Panc1 (cell line): Measurements from ENCODE around the gene SUMF1. TPM values are rescaled to one million over a fixed set of nuclear protein-coding genes. Genes with fewer than 3 reads are reported as not detected.

Experiments
- ATAC-seq: fragments of 200-7000 bp; cut with Tn5 transposase; 2 replicates; pipeline ENCODE4 v1.9.1; 2020; ENCODE audit warnings: mild to moderate bottlenecking, moderate library complexity
- BruUV-seq: library from RNA; stranded (reverse); fragments of 400-500 nt; replicated peaks from 2 replicates; lab custom pipeline; 2021; lab: Mats Ljungman, UMichigan
- CTCF ChIA-PET: fragments of 300-600 bp; sonication (Branson Sonifier 250); formaldehyde crosslinking; loops from one replicate; lab custom pipeline; 2022; ENCODE audit warnings: antibody characterized with exemption; lab: Charles Lee
- POLR2A ChIA-PET: fragments of 300-600 bp; sonication (Branson Sonifier 250); formaldehyde crosslinking; loops from one replicate; lab custom pipeline; 2022; ENCODE audit warnings: antibody characterized with exemption; lab: Charles Lee
- DNase-seq: peaks from one replicate; pipeline ENCODE4 v3.0.0-alpha.2; 2010; ENCODE audit warnings: low read depth, low spot score
- H3K27ac ChIP-seq: 2 replicates; pipeline ENCODE4 v1.5.1; 2011; ENCODE audit warnings: mild to moderate bottlenecking, low read length, inconsistent platforms
- H3K27me3 ChIP-seq: fragments of 200-500 bp; sonication (Bioruptor generic); 2 replicates; pipeline ENCODE4 v1.6.0; 2014; ENCODE audit warnings: low read length, inconsistent platforms; ENCODE audit not compliant: control insufficient read depth, insufficient read depth
- H3K36me3 ChIP-seq: fragments of 200-500 bp; sonication (Bioruptor generic); 2 replicates; pipeline ENCODE4 v1.5.1; 2014; ENCODE audit warnings: inconsistent platforms, mild to moderate bottlenecking, low read length, moderate library complexity; ENCODE audit not compliant: control insufficient read depth, insufficient read depth
- H3K4me1 ChIP-seq: 2 replicates; pipeline ENCODE4 v1.5.1; 2011; ENCODE audit warnings: inconsistent platforms, mild to moderate bottlenecking, low read length, moderate library complexity; ENCODE audit not compliant: control insufficient read depth, insufficient read depth
- H3K4me3 ChIP-seq, 2 experiments: 2 replicates each; pipeline ENCODE4 v1.5.1; 2011 to 2012; ENCODE audit warnings: low read depth in 2 of 2, low read length in 2 of 2, mild to moderate bottlenecking in 2 of 2, inconsistent platforms in 1 of 2, moderate library complexity in 1 of 2
- H3K9me3 ChIP-seq: fragments of 200-500 bp; sonication (Bioruptor generic); 2 replicates; pipeline ENCODE4 v1.5.1; 2014; ENCODE audit warnings: low read depth, mild to moderate bottlenecking, inconsistent platforms, low read length, moderate library complexity; ENCODE audit not compliant: control insufficient read depth, insufficient read depth
- POLR2AphosphoS5 ChIP-seq: IDR thresholded peaks from 2 replicates; pipeline ENCODE4 v1.6.1; 2012; ENCODE audit warnings: mild to moderate bottlenecking, low read depth, low read length, moderate library complexity
- SIN3A ChIP-seq: IDR thresholded peaks from 2 replicates; pipeline ENCODE4 v1.6.1; 2012; ENCODE audit warnings: low read depth, mild to moderate bottlenecking, low read length, moderate library complexity, borderline replicate concordance; ENCODE audit not compliant: insufficient read depth
- TCF7L2 ChIP-seq: IDR thresholded peaks from 2 replicates; pipeline ENCODE4 v1.6.1; 2011; ENCODE audit warnings: mild to moderate bottlenecking, low read depth, low read length, inconsistent platforms
- in situ Hi-C: cut with HindIII; loops from 2 replicates; pipeline ENCODE4 v1.10.0; 2016; ENCODE audit warnings: low sequenced_read_pairs, low pct_unique_long_range_greater_than_20kb
- intact Hi-C: fragments of 100-400 bp; cut with micrococcal nuclease; formaldehyde crosslinking; loops from one replicate; pipeline ENCODE4 v1.10.0; 2022; ENCODE audit not compliant: unreplicated experiment
- total RNA-seq: library from RNA; stranded (reverse); gene quantifications from one replicate; pipeline ENCODE4 v1.2.1, GENCODE V29; 2021; ENCODE audit not compliant: unreplicated experiment
- TF ChIP-seq, protein P1 (sequence below): fragments of 450-650 bp; IDR thresholded peaks from 2 replicates; pipeline ENCODE4 v1.5.1; 2017; ENCODE audit warnings: mild to moderate bottlenecking
- TF ChIP-seq, protein P2 (sequence below), 2 experiments: IDR thresholded peaks; 2 replicates each; pipeline ENCODE4 v1.6.1; 2011 to 2012; ENCODE audit warnings: low read depth in 2 of 2, control low read depth in 1 of 2, low read length in 1 of 2, mild to moderate bottlenecking in 1 of 2, moderate library complexity in 1 of 2; ENCODE audit not compliant: insufficient read depth in 1 of 2

Gene SUMF1
- total RNA-seq, 1 experiment from 2014 or later = 15.5 TPM

DNA sequence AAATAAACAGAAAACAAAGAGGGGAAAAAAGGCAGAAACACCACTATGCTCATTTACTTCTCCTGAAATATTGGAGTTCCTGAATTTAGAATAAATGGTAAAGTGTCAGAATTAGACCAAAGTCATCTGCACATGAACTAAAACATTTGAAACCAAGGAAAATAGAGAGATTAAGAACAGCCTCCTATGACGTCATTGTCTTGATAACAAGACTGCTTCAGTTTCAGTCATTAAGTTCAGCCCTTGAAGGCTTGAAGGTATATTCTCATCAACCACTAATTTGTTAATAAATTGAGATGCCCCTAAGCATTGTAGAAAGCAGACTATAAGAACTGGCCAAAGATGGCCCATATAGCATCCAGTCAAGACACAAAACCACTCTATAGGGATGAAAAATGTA is 2.5 kb downstream of the SUMF1 start:
- BruUV-seq = TSS peak; percentile 38
- H3K27ac ChIP-seq = no peak overlapping the region
- ATAC-seq = no peak
- H3K36me3 ChIP-seq = no peaks in the 10 kb centered on the region; the same call in 1 of the 2 replicates
- no peak overlapping the region for H3K4me3 ChIP-seq
- H3K27me3 ChIP-seq = no peaks in the 10 kb centered on the region
- in situ Hi-C loops = no loop called here
- DNase-seq = no peak
- ChIA-PET POLR2A (no interaction called here), CTCF (no interaction called here)
- H3K4me1 ChIP-seq = no peaks in the 10 kb centered on the region
- TF ChIP-seq POLR2AphosphoS5 = no peak
- TF ChIP-seq, protein P1, sequence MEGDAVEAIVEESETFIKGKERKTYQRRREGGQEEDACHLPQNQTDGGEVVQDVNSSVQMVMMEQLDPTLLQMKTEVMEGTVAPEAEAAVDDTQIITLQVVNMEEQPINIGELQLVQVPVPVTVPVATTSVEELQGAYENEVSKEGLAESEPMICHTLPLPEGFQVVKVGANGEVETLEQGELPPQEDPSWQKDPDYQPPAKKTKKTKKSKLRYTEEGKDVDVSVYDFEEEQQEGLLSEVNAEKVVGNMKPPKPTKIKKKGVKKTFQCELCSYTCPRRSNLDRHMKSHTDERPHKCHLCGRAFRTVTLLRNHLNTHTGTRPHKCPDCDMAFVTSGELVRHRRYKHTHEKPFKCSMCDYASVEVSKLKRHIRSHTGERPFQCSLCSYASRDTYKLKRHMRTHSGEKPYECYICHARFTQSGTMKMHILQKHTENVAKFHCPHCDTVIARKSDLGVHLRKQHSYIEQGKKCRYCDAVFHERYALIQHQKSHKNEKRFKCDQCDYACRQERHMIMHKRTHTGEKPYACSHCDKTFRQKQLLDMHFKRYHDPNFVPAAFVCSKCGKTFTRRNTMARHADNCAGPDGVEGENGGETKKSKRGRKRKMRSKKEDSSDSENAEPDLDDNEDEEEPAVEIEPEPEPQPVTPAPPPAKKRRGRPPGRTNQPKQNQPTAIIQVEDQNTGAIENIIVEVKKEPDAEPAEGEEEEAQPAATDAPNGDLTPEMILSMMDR = no peak
- TF ChIP-seq, protein P2, sequence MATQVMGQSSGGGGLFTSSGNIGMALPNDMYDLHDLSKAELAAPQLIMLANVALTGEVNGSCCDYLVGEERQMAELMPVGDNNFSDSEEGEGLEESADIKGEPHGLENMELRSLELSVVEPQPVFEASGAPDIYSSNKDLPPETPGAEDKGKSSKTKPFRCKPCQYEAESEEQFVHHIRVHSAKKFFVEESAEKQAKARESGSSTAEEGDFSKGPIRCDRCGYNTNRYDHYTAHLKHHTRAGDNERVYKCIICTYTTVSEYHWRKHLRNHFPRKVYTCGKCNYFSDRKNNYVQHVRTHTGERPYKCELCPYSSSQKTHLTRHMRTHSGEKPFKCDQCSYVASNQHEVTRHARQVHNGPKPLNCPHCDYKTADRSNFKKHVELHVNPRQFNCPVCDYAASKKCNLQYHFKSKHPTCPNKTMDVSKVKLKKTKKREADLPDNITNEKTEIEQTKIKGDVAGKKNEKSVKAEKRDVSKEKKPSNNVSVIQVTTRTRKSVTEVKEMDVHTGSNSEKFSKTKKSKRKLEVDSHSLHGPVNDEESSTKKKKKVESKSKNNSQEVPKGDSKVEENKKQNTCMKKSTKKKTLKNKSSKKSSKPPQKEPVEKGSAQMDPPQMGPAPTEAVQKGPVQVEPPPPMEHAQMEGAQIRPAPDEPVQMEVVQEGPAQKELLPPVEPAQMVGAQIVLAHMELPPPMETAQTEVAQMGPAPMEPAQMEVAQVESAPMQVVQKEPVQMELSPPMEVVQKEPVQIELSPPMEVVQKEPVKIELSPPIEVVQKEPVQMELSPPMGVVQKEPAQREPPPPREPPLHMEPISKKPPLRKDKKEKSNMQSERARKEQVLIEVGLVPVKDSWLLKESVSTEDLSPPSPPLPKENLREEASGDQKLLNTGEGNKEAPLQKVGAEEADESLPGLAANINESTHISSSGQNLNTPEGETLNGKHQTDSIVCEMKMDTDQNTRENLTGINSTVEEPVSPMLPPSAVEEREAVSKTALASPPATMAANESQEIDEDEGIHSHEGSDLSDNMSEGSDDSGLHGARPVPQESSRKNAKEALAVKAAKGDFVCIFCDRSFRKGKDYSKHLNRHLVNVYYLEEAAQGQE (IDR thresholded peaks at IDR 0.05; ENCODE audit: insufficient read depth in 1 of 2, low read depth in 2 of 2, low read length in 1 of 2) = no peak
- no peak for TF ChIP-seq SIN3A
- no peak for TF ChIP-seq TCF7L2
- intact Hi-C loops = no loop called here
- no peaks in the 10 kb centered on the region for H3K9me3 ChIP-seq

DNA sequence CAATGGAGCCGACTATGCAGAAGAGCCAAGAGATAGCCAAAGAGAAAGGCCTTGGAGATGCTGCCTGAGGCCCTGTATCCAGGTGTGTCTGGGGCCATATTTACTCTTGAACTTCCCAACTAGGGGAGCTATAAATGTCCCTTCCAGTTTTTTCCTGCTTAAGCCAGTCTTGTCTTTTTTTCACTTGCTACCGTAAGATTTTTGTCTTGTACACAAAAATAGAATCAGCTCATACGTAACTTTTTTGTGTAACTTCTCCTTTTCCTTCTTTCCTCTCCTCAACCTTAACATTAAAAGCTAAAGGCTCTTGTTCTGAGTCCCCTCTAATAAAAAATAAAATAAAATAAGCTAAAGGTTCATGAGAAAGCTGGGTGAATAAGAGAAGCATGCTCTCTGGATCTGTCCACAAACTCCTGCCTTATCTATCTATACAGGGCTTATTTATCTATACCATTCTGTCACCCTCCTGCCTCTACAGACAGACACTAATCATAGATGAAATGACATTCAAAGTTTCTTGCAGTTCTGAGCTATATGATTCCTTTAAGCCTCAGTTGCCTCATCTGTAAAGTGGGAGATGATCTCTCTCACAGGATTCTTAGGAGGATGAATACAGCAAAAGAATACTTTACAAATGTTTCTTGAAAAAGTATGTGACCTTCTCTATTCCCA is 4.6 kb downstream of the SUMF1 start:
- DNase-seq (no peak), ATAC-seq (no peak)
- no peaks in the 10 kb centered on the region for H3K4me1 ChIP-seq
- H3K27ac ChIP-seq = no peak overlapping the region
- in situ Hi-C loops = no loop called here
- BruUV-seq = no TSS peak
- TF ChIP-seq, protein P2 (IDR thresholded peaks at IDR 0.05; ENCODE audit: insufficient read depth in 1 of 2, low read depth in 2 of 2, low read length in 1 of 2) = no peak
- no peak for TF ChIP-seq POLR2AphosphoS5
- no peak for TF ChIP-seq TCF7L2
- TF ChIP-seq, protein P1 = no peak
- TF ChIP-seq SIN3A = no peak
- no peaks in the 10 kb centered on the region; the same call in 1 of the 2 replicates for H3K36me3 ChIP-seq
- CTCF ChIA-PET = no interaction called here
- H3K27me3 ChIP-seq = no peaks in the 10 kb centered on the region
- no peaks in the 10 kb centered on the region for H3K9me3 ChIP-seq
- POLR2A ChIA-PET = no interaction called here
- no peak overlapping the region for H3K4me3 ChIP-seq
- intact Hi-C loops = no loop called here
